HG03175 (cell line): ENCODE measurements around the gene DNER.
"Not testable (repeated sequence)": the region's sequence is repeated elsewhere in the genome, so short reads cannot be mapped to it uniquely, and the experiment has no call there.

ENCODE experiments used
- ATAC-seq: cut with Tn5 transposase; IDR thresholded peaks from one replicate; pipeline ENCODE4 v1.9.1; 2021; ENCODE audit warnings: mild to moderate bottlenecking, moderate library complexity; ENCODE audit not compliant: unreplicated experiment

Gene DNER

DNA sequence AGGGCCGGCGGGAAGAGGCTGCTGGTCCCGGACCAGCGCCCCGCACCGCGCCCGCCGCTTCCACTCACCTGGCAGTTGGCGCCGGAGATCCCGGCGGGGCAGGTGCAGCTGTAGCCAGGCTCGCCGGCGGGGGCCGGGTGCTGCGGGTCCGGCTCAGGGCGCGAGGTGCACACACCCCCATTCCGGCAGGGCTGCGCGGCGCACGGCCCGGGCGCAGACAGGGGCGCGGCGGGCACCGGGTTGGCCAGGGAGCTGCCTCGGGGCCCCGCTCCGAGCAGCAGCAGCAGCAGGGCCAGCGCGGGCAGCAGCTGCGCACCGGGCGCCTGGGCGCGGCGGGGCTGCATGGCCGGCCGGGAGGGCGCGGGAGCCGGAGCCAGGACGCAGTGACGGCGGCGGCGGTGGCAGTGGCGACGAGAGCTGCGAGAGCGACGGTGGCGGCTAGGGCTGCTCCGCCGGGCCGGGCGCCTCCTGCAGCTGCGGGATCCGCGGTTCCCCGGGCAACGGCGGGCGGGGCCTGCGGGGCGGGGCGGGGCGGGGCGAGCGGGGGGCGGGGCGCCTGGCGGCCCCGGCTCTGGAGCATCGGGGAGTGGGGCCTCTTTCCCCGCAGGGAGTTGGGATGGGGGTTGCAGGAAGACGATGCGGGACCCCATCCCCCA, at the start of gene DNER:
DNER (minus strand) TSS at position 476 of the 656 bp plus-strand sequence; CDS start at position 344, 132 bp downstream.
- peak; percentile 74 for ATAC-seq

GRCh38 chr2:229761663-229762062, 47.3 kb upstream of the DNER start:
- no peak for ATAC-seq

GRCh38 chr2:229757462-229757861, 43.1 kb upstream of the DNER start:
- not testable (repeated sequence) for ATAC-seq

GRCh38 chr2:229752970-229753729, 38.8 kb upstream of the DNER start:
- ATAC-seq, result no peak

GRCh38 chr2:229749779-229750178, 35.4 kb upstream of the DNER start:
- ATAC-seq, result no peak

GRCh38 chr2:229748950-229749349, 34.6 kb upstream of the DNER start:
- ATAC-seq, result no peak

GRCh38 chr2:229742691-229743090, 28.3 kb upstream of the DNER start:
- not testable (repeated sequence) for ATAC-seq

- ATAC-seq, result no peak
These were observed 25.9 kb upstream of the DNER start for GRCh38 chr2:229740279-229740678.

- no peak for ATAC-seq
These were observed 23.8 kb upstream of the DNER start for GRCh38 chr2:229738024-229738625.

DNA sequence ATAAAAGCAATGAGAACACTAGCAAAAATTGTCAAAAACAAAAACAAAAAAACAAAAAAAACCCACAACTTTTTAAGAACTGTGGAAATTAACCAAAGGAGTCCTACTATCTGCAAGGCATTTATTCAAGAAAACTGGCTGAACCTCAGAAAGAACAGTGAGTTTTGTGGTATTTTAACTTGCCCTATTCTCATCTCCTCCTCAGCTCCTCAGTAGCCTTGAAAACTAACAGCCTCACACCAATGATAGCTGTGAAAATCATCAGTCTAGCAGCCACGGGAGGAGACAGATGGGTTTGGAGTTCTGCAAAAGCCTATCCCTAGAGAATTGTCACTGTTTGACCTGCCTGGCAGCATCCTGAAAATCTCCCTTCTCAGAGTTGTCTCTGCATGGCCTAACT, 20.1 kb upstream of the DNER start:
- ATAC-seq, result no peak

GRCh38 chr2:229733611-229734245, 19.4 kb upstream of the DNER start:
- no peak for ATAC-seq

DNA sequence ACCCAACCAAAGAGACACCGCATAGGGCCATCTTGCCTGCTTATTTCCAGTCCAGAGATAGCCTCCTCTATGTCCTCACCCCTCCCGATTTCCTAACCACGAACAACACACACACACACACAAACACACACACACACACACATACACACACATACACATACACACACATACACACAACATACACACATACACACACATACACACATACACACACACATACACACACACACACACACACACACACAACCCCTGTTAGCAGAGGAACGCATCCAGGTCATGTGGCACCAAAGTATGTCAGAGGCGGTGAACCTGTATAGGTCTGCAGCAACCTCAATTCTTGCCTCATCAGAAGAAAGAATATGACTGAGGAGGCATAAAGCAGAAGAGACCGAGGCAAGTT, 18.5 kb upstream of the DNER start:
- ATAC-seq, result no peak

- ATAC-seq, result no peak
These were observed 17.6 kb upstream of the DNER start for GRCh38 chr2:229731916-229732315.

DNA sequence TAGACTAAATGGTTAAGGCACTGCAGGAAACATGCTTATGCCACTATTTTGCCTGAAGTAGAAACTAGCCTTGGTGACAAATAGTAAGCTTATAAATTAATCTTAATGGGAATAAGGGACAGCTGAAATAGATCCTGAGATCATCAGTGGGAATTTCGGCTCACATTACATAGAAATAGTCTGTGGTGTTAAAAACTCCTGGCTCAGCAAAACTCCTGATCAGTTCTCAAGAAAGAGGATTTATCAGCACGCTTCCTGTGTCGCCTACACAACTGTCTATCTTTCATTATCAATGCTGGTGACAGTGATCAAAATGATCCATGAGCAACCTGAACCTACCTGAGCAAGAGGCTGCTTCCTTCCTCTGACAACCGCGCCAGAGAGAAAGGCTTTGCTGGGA, 17.0 kb upstream of the DNER start:
- no peak for ATAC-seq

DNA sequence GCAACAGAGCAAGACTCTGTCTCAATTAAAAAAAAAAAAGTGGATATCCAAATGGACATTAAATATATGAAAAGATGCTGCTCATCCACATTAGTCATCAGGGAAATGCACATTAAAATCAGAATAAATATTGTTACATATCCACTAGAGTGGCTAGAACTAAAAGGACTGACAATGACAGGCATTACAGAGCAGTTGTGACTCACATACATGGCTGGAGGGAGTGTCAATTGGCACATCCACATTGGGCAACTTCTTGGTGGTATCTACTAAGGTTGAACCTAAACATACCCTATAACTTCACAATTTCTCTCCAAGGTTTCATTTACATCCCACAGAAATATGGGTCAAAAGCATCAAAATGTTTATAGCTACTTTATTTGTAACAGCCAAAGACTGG, 14.0 kb upstream of the DNER start:
- ATAC-seq, result no peak

DNA sequence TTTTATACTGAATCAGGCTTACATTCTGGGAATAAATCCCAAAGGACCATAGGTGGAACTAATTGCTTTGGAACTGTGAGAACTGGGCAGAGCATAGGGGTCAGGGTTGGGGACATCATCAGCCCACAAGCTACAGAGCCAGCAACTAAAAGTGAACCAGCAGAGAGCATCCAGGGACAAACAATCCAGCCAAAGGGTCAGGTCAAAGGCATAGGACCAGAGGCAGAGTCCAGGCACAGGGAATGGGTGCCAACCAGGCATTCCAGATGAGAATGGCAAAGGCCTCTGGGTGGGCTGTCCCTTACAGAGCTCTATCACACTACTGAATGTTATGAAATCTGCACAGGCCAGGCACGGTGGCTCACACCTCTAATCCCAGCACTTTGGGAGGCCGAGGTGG, 12.3 kb upstream of the DNER start:
- ATAC-seq, result no peak

- ATAC-seq, result no peak
These were observed 11.6 kb upstream of the DNER start for GRCh38 chr2:229725716-229726574.

GRCh38 chr2:229723192-229723591, 8.8 kb upstream of the DNER start:
- not testable (repeated sequence) for ATAC-seq

DNA sequence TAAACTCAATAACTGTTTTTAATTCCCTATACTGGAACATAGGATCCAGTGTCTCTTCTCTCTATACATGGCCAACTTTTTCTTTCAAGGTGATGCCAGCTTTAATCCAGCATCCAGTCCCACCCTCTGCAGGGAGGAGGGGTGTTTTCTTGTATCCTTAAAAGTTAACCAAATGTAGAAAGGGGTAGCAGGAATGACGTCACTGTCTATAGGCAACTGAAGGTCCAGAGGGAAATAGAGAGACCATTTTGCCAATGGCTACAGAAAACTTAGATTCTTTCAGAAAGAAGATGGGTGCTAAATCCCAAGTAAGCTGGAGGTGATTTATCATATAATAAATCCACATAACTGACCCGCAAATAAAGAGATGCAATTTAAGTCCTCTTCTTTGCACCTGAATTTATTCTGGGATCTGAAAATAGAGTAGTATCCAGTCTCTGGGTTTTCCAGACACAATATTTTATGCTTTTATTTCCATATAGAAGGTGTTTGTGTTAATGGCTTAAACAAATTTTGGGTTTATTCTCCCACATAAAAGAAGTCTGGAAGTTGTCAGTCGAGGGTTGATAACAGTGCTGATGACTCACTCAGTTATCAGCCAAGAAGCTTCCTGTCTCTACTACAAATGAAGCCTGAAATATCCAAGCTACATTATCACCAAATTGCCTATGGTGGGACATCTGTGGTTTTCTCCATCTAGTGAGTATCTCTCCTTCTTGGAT, 5.7 kb upstream of the DNER start:
- ATAC-seq, result no peak

- ATAC-seq, result no peak
These were observed 3.7 kb upstream of the DNER start for GRCh38 chr2:229718057-229718456.
